GM21447 (cell line): Measurements from ENCODE around the gene TMEM9.
"Not testable (repeated sequence)": the region's sequence is repeated elsewhere in the genome, so short reads cannot be mapped to it uniquely, and the experiment has no call there.

Experiments used
- ATAC-seq: cut with Tn5 transposase; IDR thresholded peaks from one replicate; pipeline ENCODE4 v1.9.1; 2021; ENCODE audit not compliant: unreplicated experiment

TMEM9 gene

DNA sequence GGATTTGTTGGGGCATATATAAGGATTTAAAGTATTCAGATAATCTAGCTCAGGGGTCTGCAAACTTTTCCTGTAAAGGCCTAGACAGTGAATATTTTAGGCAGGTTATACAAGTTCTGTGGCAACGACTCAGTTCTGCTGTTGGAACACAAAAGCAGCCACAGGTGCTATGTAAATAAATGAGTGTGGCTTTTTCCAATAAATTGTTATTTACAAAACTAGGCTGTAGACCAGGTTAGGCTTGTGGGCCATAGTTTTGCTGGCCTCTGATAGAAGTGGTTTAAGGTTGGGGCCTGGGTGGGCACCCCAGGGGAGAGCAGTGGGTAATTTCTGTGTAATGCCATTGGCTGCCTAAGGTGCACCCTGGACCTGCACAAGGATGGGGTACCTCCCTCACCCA is 19.5 kb upstream of the TMEM9 start:
- ATAC-seq: no peak

DNA sequence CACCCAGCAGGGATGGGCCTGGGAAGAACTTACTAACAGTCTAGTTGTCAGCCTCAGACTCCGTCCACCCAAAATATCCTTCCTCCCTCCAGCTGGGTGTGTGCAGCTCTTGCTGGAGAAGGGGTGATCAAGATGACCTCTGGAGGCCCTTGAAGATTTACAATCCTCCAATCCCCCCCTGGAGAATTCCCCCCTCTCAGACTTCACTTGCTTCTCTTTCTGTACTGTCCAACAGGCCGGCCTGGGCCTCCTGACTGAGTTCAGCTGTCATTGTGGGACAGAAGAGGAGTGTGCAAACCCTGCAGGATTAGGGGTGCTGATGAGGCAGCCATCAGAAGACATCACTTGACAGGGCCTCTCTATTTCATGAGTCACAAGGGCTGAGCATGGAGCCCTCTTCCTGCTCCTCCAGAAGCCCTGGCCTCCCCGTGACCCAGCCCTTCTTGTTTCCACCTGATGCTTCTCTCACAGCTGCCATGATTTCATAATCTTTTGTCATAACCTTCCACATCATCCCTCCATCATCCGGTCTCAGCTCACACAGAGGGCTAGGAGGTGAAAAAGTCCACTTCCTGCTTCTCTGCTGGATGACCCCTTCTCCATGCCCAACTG is 18.8 kb upstream of the TMEM9 start:
- no peak for ATAC-seq

DNA sequence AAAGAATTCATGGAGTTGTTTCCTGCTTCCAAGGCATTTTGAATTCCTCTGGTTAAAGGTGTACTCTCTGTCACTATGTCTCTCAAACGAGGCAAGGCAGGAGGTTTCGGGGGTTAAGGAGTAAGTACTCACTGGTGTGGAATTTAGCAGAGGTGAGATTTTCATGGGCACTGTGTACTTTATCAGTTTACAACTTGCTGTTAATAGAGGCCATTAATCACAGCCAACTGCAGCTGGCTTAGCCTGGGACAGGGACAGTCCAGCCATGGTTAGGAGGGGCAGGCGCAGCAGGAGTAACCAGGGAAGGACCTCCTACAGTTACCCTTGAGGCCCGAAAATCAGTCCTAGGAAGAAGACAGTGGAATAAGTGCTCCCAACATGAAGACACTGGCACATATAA is 18.1 kb upstream of the TMEM9 start:
- ATAC-seq: no peak

DNA sequence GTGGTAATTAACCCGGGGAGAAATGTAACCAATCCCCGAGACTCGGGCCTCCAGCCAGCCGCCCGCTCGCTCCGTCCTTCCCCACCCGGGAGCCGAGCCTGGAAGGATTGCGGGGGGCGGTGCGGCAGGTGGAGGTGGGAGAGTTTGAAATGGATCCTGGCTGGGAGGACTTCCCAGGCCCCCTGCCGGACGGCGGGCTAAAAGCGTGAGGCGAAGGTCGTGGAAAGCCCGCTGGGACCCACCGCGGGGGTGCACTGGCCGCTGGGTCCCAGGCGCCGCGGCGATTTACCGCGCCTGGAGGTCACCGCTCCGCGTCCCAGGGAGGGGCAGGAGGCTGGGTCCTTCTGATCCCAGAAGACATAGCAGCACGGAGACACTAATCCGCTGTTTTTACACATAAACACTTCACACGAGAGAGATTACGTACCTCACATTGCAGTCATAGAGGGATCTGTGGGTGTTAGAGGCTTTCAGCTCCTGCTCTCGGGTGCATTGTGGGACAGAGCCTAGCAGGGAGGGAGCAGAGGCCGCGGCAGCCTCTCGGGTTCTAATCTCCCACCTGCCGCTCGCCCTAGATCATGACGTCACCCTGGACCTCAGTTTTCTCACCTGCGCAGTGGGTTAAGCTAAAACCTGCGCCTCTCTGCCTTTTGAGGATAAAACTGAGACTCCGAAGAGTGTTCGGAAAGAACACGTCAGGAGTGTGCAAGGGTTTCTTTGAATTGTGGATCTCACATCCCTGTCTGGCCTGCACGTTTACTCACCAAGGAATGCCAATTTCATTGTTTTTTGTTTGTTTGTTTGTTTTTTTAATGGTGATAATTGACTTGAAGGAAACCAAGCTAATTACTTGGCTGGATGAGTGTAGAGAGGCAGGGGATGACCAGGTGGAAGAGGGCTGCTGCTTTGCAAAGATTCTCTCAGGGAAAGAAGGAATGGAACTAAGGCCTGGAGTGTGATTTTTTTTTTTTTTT is 17.1 kb upstream of the TMEM9 start:
- peak; percentile 30 for ATAC-seq

DNA sequence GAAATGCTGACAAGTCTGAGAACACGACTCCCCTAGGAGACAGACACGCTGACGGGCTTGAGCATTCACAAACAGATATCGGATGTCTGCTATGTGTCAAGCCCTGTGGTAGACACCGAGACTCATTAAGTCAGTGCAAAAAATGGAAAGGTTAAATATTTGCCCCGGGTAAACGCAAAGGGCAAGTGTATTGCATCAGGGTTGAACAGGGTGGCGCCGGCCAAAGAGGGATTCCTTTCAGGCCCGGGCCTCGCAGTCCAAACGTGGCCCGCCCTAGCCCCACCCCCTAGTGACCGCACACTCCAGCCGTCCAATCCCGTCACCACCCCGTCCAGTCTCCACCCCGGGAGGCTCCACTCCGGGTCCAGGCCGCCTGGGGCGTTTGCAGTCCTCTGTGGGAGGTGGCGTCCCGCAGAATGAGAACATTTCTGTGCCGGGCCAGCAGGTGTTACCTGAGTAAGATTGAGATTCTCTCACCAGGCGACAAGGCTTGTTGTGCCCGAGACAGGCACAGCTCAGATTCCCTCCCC is 16.3 kb upstream of the TMEM9 start:
- ATAC-seq: peak; percentile 96

DNA sequence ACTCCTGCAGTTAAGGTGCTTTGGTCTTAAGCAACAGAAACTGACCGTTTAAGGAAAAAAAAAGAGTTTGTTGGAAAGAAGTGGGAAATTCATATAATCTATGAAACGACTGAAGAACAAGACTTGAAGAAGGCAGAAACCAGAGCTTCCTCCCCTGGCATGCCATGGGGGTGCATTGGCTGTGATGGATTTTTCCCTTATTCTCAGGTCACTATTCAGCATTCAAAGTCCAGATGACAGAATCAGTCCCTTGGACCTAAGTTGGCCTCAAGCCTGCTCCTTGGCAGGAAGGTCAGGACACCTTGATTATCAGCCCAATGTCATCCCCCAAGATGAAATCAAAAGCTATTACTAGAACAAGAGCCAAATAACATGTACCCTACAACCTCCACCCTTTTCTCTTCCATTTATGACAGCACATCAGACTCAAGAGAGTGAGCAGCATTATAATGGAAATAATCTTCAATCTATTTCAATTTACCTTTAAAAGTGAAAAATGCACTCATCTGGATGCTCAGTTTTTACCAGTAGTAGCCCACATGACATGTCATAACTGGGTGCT is 15.8 kb upstream of the TMEM9 start:
- ATAC-seq: no peak

DNA sequence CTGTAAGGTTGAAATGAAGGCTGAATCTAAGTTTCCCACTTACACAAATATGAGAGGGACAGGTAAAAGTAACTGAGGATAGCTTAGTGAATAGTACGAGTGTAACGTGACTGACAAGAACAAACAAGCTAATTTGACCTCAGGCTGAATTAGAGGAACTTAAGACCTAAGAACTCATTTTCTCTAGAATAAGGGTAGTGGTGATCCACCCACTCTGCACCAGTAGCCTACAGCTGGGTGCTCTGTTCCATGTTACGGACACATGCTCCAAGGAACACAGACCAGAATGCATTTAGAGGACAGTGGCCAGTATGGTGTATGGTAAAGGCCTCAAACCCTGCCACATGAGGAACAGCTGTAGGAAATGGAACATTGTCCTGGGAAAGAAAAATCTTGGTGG is 14.9 kb upstream of the TMEM9 start:
- ATAC-seq: no peak

DNA sequence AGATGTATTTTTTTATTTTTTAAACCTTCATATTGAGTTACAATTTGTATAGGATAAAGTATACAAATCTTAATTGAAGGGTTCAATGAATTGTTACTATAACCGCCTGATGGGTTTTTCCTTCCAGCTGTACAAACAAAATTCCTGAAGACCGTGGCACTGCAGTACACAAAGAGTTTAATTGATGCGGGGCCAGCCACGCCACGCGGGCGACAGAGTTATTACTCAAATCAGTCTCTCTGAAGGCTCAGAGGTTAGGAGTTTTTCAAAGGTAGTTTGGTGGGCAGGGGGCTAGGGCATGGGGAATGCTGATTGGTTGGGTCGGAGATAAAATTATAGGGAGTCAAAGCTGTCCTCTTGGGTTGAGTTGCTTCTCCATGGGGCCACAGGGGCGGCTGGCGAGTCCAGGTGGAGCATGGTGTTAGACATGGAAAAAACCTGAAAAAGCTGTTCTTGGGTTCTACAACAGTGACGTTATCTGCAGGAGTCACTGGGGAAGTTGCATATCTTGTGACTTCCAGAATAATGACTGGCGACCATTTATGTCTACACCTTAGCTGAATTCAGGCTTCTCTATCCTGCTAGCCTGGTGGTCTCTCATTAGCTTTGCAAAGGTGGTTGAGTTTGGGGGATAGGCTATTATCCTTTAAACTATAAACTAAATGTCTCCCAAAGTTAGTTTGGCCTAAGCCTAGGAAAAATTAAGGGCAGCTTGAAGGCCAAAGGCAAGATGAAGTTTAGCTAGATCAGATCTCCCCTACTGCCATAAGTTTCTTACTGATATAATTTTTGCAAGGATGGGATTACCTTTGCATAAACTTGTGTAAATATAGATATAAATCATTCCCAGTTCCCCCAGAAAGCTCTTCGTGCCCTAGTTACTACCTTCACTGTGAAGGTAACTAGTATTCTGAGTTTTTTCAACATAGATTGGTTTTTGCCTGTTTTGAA is 13.0 kb upstream of the TMEM9 start:
- no peak for ATAC-seq

DNA sequence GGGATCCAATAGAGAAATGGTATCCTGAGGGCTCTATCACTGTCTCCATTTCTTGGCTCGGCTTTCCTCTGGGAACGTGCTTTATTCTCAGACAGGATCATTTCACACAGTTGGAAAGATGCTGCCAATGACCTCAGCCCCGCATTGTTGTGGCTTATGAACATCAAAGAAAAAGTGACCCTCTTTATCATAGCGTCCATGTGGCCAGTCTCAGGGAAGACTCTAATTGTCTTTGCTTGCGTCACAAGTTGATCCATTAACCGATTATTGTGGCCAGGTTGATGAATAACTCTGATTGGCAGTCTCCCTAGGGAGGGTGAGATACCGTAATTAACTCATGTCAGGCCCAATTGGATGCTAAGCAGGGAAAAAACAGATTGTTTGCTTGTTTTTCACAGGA is 10.4 kb upstream of the TMEM9 start:
- ATAC-seq: no peak

DNA sequence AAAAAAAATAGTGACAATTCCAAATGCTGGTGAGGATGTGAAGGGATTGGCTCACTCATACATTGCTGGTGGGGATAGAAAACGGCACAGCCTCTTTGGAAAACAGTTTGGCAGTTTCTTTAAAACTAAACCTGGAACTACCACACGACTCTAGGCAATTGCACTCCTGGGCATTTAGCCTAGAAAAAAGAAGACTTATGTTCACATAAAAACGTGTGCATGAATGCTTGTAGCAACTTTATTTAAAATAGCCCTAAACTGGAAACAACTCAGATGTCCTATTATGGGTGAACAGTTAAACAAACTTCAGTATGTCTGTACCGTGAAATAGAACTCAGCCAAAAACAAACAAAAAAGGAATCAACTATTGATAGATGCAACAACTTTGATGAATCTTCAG is 9.4 kb upstream of the TMEM9 start:
- no peak for ATAC-seq

DNA sequence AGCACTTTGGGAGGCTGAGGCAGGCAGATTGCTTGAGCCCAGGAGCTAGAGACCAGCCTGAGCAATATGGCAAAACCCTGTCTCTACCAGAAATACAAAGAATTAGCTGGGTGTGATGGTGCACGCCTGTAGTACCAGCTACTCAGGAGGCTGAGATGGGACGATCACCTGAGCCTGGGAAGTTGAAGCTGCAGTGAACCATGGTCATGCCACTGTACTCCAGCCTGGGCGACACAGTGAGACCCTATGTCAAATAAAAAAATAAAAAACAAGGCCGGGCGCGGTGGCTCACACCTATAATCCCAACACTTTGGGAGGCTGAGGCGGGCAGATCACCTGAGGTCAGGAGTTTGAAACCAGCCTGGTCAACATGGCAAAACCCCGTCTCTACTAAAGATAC is 8.8 kb upstream of the TMEM9 start:
- not testable (repeated sequence) for ATAC-seq

DNA sequence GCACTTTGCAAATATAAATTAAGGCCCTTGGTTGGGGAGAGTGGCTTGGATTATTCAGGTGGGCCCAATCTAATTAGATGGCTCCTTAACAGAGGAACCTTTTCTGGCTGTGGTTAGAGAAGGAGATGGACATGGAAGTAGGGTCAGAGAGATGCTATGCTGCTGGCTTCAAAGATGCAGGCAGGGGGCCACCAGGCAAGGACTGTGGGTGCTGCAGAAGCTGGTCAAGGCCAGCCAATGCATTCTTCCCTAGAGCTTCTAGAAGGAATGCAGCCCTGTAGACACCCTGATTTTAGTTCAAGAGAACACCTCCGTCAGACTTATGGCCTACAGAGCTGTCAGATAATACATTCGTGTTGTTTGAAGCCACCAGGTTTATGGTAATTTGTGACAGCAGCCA is 3.7 kb upstream of the TMEM9 start:
- no peak for ATAC-seq

DNA sequence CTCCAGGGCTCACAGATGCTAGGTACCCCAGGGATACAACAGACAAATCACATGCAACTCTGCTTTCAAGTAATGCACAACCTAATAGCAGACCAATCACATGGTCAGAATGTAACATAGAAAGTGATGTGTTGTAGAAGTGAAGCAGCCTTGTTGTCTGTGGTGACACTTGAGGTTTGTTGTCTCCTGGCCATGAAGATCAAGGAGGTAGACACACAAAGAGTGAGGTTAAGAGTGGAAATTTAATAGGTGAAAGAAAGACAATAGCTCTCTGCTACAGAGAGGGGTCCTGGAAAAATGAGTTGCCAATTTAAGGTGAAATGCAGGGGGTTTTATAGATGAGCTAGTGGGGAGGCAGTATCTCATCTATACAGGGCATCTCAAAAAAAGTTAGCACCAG is 2.5 kb upstream of the TMEM9 start:
- no peak for ATAC-seq

DNA sequence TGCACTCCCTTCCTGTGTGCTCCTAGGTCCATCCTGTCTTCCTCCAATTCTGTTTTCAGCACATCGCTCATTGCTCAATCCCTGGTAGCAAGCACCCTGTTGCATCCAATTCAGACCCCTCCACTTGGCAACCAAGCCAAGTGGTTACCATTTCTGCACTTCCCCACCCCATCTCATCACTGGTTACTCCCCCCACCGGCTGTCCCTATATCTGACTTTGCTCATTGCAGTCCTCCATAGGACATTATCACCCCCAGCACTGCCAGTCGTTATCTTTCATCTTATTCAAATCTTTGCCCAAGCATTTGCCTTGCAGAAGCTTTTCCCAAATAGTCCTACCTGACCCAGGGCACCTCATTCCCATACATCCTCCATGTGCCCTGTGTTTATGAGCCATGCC is 2.1 kb upstream of the TMEM9 start:
- no peak for ATAC-seq

DNA sequence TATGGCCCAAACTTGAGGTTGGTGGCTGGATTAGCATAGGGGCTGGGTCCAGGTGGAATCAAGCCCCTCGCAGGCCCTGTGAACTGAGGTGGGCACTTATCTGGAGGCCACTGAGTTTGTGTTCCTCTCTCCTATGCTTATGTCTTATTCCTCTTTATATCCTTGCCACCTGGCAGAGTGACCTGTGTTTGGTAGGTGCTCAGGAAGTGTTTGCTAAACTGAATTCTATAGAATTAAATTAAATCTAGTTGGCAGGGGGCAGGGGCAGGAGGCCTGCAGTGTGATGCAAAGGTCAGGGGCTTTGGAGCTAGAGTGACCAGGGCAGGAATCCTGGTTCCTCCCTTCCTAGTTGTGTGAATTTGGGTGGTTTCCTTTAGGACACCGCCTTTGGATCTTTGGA is 1.1 kb upstream of the TMEM9 start:
- no peak for ATAC-seq

DNA sequence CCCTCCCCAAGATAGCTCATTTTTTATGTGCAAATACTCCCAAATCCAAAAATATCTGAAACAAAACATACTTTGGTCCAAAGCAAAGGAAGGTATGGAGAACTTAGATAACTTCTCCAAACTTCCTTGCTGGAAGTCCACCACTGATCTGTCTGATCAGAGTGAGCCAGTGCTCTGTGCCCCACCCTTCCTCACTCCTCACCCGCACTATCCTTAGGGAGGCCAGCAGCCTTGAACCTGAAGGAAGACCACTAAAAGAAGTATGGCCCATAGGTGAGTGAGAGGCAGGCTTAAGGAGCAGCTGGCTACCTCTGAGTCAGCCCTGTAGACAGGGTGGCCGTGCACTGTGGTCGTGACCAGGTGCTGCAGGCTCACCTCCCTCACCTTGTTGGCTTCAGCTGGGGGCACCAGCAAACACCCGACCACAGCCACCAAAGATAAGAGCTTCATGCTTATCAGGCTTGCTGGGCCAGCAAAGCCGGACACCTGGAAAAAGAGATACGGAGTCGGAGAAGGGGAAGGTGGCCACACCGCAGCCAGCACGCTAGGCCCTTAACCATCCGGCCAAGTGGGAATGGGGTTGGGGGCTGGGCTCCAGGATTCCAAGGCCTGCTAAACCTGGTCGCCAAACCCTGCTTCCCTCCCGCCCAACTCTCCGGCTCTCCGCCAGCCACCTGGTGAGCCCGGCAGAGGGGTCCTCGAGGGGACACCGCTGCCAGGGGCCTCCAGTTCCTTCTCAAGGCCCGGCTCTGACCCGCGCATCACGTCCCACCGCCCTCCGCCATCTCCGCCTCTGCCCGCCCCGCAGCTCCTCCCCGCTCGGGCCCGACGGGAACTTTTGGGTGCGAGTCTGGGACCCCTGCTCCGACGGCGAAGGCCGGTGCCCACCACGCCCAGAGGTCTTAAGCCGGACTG is 543 bp downstream of the TMEM9 start:
- peak; percentile 75 for ATAC-seq

DNA sequence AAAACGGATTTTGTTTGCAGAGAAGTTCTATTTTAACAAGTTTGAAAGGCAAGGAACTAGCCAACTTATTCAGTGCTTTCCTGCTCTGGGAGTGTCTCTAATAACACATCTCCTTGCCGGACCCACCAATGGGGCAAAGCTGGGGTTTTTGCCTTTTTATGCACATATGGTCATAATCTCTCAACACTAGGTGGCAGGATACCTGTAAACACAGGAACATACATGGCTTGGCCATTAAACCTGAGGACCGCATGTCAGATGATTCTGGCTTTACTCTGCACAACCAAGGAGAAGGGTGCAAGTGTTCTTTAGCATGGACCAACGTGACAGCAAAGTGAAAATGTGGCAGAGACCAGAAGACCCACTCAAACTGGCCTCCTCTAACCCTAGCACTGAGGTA is 4.9 kb downstream of the TMEM9 start:
- ATAC-seq: no peak

DNA sequence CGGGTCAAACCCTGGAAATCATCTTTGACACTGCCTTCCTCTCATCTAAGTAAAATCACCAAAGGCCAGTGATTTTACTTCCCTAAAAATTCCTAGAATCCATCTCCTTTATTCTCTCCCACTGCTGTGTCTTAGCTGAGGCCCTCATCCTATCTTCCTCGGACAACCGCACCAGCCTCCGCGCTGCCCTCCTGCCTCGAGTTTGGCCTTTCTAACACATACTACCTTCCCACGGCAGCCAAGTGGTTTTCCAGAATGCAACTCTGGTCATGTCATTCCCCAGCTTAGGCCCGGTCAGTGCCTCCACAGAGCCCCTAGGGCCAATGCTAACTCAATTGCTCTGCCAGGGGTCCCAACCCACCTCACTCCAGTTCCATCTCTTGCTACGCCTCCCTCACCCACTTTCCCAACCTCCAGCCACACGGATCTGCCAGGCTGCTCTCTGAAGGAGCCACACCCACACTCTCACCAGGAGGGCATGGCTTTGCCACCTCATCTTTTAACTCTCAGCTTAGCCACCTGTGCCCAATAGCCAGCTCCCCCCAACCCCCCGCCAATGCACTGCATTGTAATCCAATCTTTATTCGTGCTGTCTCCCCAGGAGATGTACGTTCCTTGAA is 6.8 kb downstream of the TMEM9 start:
- ATAC-seq: no peak

DNA sequence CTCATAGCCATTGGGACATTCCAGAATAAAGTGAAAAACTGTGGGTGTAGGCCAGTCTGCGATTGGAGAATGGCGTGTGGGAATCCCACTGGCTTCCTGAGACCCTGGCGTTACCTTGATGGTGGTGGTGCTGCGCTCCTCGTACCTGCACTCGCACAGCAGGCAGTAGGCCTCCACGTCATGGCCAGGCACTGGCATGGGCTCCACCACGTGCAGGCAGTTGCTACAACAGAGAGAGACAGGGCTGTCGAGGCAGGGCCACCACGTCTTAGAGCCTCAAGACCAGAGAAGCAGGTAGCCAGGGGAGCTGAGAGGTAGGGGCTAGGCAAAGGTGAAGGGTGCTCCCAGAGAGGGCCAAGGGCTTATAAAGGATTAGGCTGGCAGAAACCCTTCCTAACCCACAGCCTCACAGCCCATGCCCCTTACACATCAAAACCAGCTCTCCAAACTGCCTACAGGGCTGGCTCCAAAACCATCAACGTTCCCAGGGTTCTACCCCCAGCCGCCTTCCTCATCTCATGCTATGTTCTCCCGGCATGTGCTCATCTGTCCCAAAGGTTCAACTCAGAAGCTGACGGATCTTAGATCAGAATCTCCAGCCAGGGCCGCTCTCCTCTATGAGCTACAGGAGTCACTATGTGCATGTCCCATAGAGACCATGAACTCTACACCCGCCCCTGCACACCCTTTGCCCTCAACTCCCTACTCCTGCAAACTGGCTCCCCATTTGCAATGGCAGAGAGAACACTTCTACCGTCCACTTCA is 7.5 kb downstream of the TMEM9 start:
- no peak for ATAC-seq
